Neural progenitor cell (in vitro differentiated cells): ENCODE measurements around the gene OR2H2.

Experiments
- EZH2 ChIP-seq: fragments of 200-600 bp; sonication (generic); IDR thresholded peaks from 2 replicates; pipeline ENCODE4 v1.6.1; 2017; ENCODE audit warnings: antibody characterized with exemption, mild to moderate bottlenecking, moderate library complexity
- TF ChIP-seq, protein P1 (sequence below): fragments of 200-600 bp; sonication (generic); IDR thresholded peaks from 2 replicates; pipeline ENCODE4 v1.5.1; 2017; ENCODE audit warnings: antibody characterized with exemption, mild to moderate bottlenecking

DNA sequence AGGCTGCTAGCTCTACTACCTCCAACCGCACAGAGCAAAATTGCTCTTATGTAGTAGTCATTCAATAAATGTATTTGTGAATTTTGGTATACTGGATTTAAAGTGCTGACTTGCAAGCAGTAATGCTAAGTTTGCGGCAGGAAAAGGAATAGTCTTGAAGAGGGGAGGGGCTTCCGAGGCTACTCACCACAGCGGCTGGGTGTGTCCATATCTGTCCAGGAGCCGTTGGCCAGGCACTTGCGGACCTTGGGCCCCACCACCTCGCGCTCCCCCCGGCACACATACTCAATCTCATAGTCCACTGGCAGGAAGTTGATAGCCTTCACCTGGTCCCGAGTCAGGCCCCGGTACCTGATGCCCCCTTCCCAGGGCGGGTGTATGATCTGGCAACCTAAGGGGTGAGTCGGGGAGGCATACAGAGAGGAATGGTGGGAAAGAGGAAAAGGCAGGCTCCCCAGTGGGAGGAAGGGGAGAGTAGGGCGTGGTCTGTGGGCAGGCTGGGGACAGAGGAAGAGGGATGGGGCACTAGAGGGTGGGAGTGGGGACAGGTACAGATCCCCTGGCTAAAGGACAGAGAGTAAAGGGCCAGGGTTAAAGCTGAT is 46.4 kb downstream of the OR2H2 start:
- TF ChIP-seq, protein P1, sequence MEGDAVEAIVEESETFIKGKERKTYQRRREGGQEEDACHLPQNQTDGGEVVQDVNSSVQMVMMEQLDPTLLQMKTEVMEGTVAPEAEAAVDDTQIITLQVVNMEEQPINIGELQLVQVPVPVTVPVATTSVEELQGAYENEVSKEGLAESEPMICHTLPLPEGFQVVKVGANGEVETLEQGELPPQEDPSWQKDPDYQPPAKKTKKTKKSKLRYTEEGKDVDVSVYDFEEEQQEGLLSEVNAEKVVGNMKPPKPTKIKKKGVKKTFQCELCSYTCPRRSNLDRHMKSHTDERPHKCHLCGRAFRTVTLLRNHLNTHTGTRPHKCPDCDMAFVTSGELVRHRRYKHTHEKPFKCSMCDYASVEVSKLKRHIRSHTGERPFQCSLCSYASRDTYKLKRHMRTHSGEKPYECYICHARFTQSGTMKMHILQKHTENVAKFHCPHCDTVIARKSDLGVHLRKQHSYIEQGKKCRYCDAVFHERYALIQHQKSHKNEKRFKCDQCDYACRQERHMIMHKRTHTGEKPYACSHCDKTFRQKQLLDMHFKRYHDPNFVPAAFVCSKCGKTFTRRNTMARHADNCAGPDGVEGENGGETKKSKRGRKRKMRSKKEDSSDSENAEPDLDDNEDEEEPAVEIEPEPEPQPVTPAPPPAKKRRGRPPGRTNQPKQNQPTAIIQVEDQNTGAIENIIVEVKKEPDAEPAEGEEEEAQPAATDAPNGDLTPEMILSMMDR: no peak
- TF ChIP-seq EZH2: no peak
